ENCODE measurements around the gene SNRPD1.

- TF ChIP-seq GATA2 (IDR thresholded peaks at IDR 0.05; ENCODE audit: low read depth, low read length) (no peak), GATA3 (IDR thresholded peaks at IDR 0.05; ENCODE audit: low read depth, low read length) (no peak)
These were observed 24.7 kb downstream of the SNRPD1 start for GRCh38 chr18:21636769-21637168.
